ENCODE measurements around the gene TENM3. TPM values are rescaled to one million over a fixed set of nuclear protein-coding genes. Genes with fewer than 3 reads are reported as not detected.
A peak's percentile ranks its signal among the peaks of the same experiment; 100 is the strongest.

Gene TENM3
- total and polyA plus RNA-seq, 10 of the 15 experiments (the other 5 are each of a cell fraction or from before 2014, with no cell fraction given), result 0.01 to 1.7 (median 0.08) TPM; not detected in 2

DNA sequence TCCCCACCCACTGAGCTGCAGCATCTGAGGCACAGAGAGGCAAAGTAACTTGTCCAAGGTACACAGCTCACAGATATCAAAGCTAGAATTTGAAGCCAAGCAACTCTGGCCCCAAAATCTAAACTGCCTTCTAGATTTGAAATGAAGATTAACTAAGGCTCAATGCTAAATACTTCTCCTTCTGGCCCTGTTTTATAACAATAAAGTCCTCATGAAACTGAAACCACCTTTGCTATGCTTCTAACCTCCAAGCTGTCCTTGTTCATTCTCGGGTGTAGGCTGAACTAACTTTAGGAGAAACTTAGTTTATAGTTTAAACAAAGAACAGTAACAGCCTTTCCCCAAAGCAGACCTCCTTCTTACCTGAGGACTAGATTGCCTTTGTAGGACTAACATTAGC lies 580.4 kb downstream of the TENM3 start:
- FAIRE-seq (no peak), ATAC-seq (peak; percentile 75), DNase-seq (ENCODE audit: low read depth, low spot score) (no peak)
- no TSS peak for BruUV-seq (replicated peaks)
- peak overlapping the region; percentile 63 for H3K4me2 ChIP-seq (ENCODE audit: control insufficient read depth, insufficient read depth)
- H3K4me1 ChIP-seq (ENCODE audit: control insufficient read depth, insufficient read depth, low read length), result peaks cover 9% of the 10 kb centered on the region
- in situ Hi-C loops (cut with MboI) (no loop called here), intact Hi-C loops (cut with micrococcal nuclease; ENCODE audit: unreplicated experiment) (no loop called here)
- SMC1A ChIA-PET (ENCODE audit: uncharacterized antibody, unreplicated experiment), result interaction anchor here (1.1 kb wide), 1 partner anchor 438 kb away, joined by 3 read pairs; no protein-coding TSS in a partner anchor
- CTCF ChIA-PET, result interaction anchor here (1.2 kb wide), 1 partner anchor 101 kb away, joined by 4 read pairs; no protein-coding TSS in a partner anchor
- no peak overlapping the region for H3K4me3 ChIP-seq
- no peaks in the 10 kb centered on the region for H4K20me1 ChIP-seq (ENCODE audit: control insufficient read depth, insufficient read depth)
- 0% methylated on average over 1 of the region's 1 CpG for WGBS (ENCODE audit: insufficient coverage, insufficient replicate concordance, low lambda C conversion rate, missing lambda C conversion rate)
- H3K27ac ChIP-seq (ENCODE audit: control insufficient read depth, insufficient read depth), result peak overlapping the region; percentile 39; the same call in 1 of the 2 replicates
- H3K36me3 ChIP-seq (ENCODE audit: control insufficient read depth in 2 of 2, insufficient read depth in 2 of 2, low read length in 1 of 2), result no peaks in the 10 kb centered on the region
- no peaks in the 10 kb centered on the region for H3K79me2 ChIP-seq (ENCODE audit: control insufficient read depth, insufficient read depth, low read length)
- H2AFZ ChIP-seq (ENCODE audit: control insufficient read depth, low read depth, low read length), result peak overlapping the region; percentile 64; the same call in 1 of the 2 replicates
- TF ChIP-seq HDAC6 (IDR thresholded peaks at IDR 0.05; ENCODE audit: unreplicated experiment), result no peak
- TF ChIP-seq, protein P1, sequence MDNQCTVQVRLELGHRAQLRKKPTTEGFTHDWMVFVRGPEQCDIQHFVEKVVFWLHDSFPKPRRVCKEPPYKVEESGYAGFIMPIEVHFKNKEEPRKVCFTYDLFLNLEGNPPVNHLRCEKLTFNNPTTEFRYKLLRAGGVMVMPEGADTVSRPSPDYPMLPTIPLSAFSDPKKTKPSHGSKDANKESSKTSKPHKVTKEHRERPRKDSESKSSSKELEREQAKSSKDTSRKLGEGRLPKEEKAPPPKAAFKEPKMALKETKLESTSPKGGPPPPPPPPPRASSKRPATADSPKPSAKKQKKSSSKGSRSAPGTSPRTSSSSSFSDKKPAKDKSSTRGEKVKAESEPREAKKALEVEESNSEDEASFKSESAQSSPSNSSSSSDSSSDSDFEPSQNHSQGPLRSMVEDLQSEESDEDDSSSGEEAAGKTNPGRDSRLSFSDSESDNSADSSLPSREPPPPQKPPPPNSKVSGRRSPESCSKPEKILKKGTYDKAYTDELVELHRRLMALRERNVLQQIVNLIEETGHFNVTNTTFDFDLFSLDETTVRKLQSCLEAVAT (IDR thresholded peaks at IDR 0.05), result no peak
- TF ChIP-seq POU2F2 (IDR thresholded peaks at IDR 0.05; ENCODE audit: borderline replicate concordance, low read depth, low read length), result no peak
- TF ChIP-seq TCF7 (IDR thresholded peaks at IDR 0.05; ENCODE audit: borderline replicate concordance), result no peak
- RAD21 ChIA-PET (ENCODE audit: unreplicated experiment), result interaction anchor here (1.4 kb wide), 1 partner anchor 18 kb away, joined by 4 read pairs; no protein-coding TSS in a partner anchor
- no peaks in the 10 kb centered on the region for H3K27me3 ChIP-seq (replicated peaks in 1 of 2; ENCODE audit: control insufficient read depth in 2 of 2, insufficient read depth in 2 of 2, low read length in 1 of 2)
- H3K9me3 ChIP-seq (replicated peaks; ENCODE audit: control insufficient read depth, insufficient read depth, low read length), result no peaks in the 10 kb centered on the region
- POLR2A ChIA-PET, result no interaction called here
- H3K9ac ChIP-seq (ENCODE audit: control insufficient read depth, insufficient read depth, low read length), result peak overlapping the region; percentile 29

- no peak for ATAC-seq
- no peaks in the 10 kb centered on the region for H3K27me3 ChIP-seq (replicated peaks in 1 of 2; ENCODE audit: control insufficient read depth in 2 of 2, insufficient read depth in 2 of 2, low read length in 1 of 2)
- 77% methylated on average over 8 of the region's 8 CpGs for WGBS (ENCODE audit: insufficient coverage, insufficient replicate concordance, low lambda C conversion rate, missing lambda C conversion rate)
- no peak overlapping the region for H3K4me2 ChIP-seq (ENCODE audit: control insufficient read depth, insufficient read depth)
- in situ Hi-C loops (cut with MboI) (no loop called here), intact Hi-C loops (cut with micrococcal nuclease; ENCODE audit: unreplicated experiment) (no loop called here)
- RAD21 ChIA-PET (ENCODE audit: unreplicated experiment), result no interaction called here
- H3K9me3 ChIP-seq (replicated peaks; ENCODE audit: control insufficient read depth, insufficient read depth, low read length), result no peaks in the 10 kb centered on the region
- no peak overlapping the region for H3K4me3 ChIP-seq
- no TSS peak for BruUV-seq (replicated peaks)
- H3K27ac ChIP-seq (ENCODE audit: control insufficient read depth, insufficient read depth), result no peak overlapping the region
- SMC1A ChIA-PET (ENCODE audit: uncharacterized antibody, unreplicated experiment), result no interaction called here
- H2AFZ ChIP-seq (ENCODE audit: control insufficient read depth, low read depth, low read length), result no peak overlapping the region
- FAIRE-seq, result no peak
- H3K79me2 ChIP-seq (ENCODE audit: control insufficient read depth, insufficient read depth, low read length), result no peaks in the 10 kb centered on the region
- H4K20me1 ChIP-seq (ENCODE audit: control insufficient read depth, insufficient read depth), result no peaks in the 10 kb centered on the region
- no peak for DNase-seq (ENCODE audit: low read depth, low spot score)
- POLR2A ChIA-PET, result no interaction called here
- H3K9ac ChIP-seq (ENCODE audit: control insufficient read depth, insufficient read depth, low read length), result no peak overlapping the region
- CTCF ChIA-PET, result no interaction called here
- no peaks in the 10 kb centered on the region for H3K36me3 ChIP-seq (ENCODE audit: control insufficient read depth in 2 of 2, insufficient read depth in 2 of 2, low read length in 1 of 2)
- H3K4me1 ChIP-seq (ENCODE audit: control insufficient read depth, insufficient read depth, low read length), result peaks cover 9% of the 10 kb centered on the region
- TF ChIP-seq KAT2A (conservative IDR thresholded peaks at IDR 0.05; ENCODE audit: control insufficient read depth, low read depth, low read length), result no peak
- no peak for TF ChIP-seq BCL3 (IDR thresholded peaks at IDR 0.05; ENCODE audit: borderline replicate concordance, insufficient read depth, low read depth, low read length, poor library complexity, severe bottlenecking)
- TF ChIP-seq IKZF1 (conservative IDR thresholded peaks at IDR 0.05), result no peak
- TF ChIP-seq KDM1A (IDR thresholded peaks at IDR 0.05; ENCODE audit: borderline replicate concordance), result no peak
- no peak for TF ChIP-seq DPF2 (IDR thresholded peaks at IDR 0.05)
- TF ChIP-seq, protein P2, sequence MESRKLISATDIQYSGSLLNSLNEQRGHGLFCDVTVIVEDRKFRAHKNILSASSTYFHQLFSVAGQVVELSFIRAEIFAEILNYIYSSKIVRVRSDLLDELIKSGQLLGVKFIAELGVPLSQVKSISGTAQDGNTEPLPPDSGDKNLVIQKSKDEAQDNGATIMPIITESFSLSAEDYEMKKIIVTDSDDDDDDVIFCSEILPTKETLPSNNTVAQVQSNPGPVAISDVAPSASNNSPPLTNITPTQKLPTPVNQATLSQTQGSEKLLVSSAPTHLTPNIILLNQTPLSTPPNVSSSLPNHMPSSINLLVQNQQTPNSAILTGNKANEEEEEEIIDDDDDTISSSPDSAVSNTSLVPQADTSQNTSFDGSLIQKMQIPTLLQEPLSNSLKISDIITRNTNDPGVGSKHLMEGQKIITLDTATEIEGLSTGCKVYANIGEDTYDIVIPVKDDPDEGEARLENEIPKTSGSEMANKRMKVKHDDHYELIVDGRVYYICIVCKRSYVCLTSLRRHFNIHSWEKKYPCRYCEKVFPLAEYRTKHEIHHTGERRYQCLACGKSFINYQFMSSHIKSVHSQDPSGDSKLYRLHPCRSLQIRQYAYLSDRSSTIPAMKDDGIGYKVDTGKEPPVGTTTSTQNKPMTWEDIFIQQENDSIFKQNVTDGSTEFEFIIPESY (IDR thresholded peaks at IDR 0.05), result no peak
- TF ChIP-seq EP300 (IDR thresholded peaks at IDR 0.05; ENCODE audit: borderline replicate concordance in 1 of 2, control insufficient read depth in 1 of 2, low read depth in 2 of 2, low read length in 2 of 2), result no peak
- no peak for TF ChIP-seq SMARCA5 (IDR thresholded peaks at IDR 0.05)
Measured at GRCh38 chr4:182825003-182825402, 581.8 kb downstream of the TENM3 start.

All from GM12878 (cell line).